Brain microvascular endothelial cell (primary cell): ENCODE measurements around the gene AKAP13.
A peak's percentile ranks its signal among the peaks of the same experiment; 100 is the strongest.

Source experiments
- DNase-seq: peaks from one replicate; pipeline ENCODE4 v3.0.0-alpha.2; 2020
- H3K27ac ChIP-seq: fragments of 250-450 bp; sonication (Bioruptor Pico); 2 replicates; pipeline ENCODE4 v1.5.1; 2020; ENCODE audit warnings: mild to moderate bottlenecking, moderate library complexity
- H3K27me3 ChIP-seq: fragments of 250-450 bp; sonication (Bioruptor Pico); replicated peaks from 2 replicates; pipeline ENCODE4 v1.5.1; 2020; ENCODE audit warnings: mild to moderate bottlenecking
- H3K36me3 ChIP-seq: fragments of 250-450 bp; sonication (Bioruptor Pico); replicated peaks from 2 replicates; pipeline ENCODE4 v1.5.1; 2020; ENCODE audit warnings: mild to moderate bottlenecking
- H3K4me3 ChIP-seq: 2 replicates; pipeline ENCODE4 v1.5.1; 2011; ENCODE audit warnings: low read depth, mild to moderate bottlenecking, control low read depth, low read length, moderate library complexity
- CTCF ChIP-seq: IDR thresholded peaks from 2 replicates; pipeline ENCODE4 v1.5.1; 2011; ENCODE audit warnings: low read depth, mild to moderate bottlenecking, moderate library complexity, low read length, control low read depth, inconsistent platforms; ENCODE audit errors: missing control alignments
- in situ Hi-C: cut with HindIII; loops from 2 replicates; pipeline ENCODE4 v1.10.0; 2017; ENCODE audit warnings: low sequenced_read_pairs, low pct_ligation_motif_present

The AKAP13 gene

GRCh38 chr15:85631018-85631417 is 250.6 kb downstream of the AKAP13 start:
- no peak for TF ChIP-seq CTCF
- DNase-seq = no peak
- in situ Hi-C loops = no loop called here
- Histone ChIP-seq H3K27me3 (no peaks in the 10 kb centered on the region), H3K27ac (no peak overlapping the region), H3K36me3 (no peaks in the 10 kb centered on the region), H3K4me3 (no peak overlapping the region)

- in situ Hi-C loops = no loop called here
- DNase-seq = no peak
- H3K4me3 ChIP-seq = no peak overlapping the region
- H3K27me3 ChIP-seq = no peaks in the 10 kb centered on the region
- H3K36me3 ChIP-seq = no peaks in the 10 kb centered on the region
- H3K27ac ChIP-seq = no peak overlapping the region
- no peak for TF ChIP-seq CTCF
Observed at GRCh38 chr15:85632014-85632413, 251.6 kb downstream of the AKAP13 start.

GRCh38 chr15:85633859-85634258 is 253.5 kb downstream of the AKAP13 start:
- Histone ChIP-seq H3K4me3 (no peak overlapping the region), H3K27me3 (no peaks in the 10 kb centered on the region), H3K36me3 (no peaks in the 10 kb centered on the region), H3K27ac (no peak overlapping the region)
- TF ChIP-seq CTCF = no peak
- in situ Hi-C loops = no loop called here
- DNase-seq = no peak

GRCh38 chr15:85636351-85636750 is 255.9 kb downstream of the AKAP13 start:
- DNase-seq = no peak
- H3K4me3 ChIP-seq = no peak overlapping the region
- no peak overlapping the region for H3K27ac ChIP-seq
- no peak for TF ChIP-seq CTCF
- H3K36me3 ChIP-seq = no peaks in the 10 kb centered on the region
- in situ Hi-C loops = no loop called here
- H3K27me3 ChIP-seq = no peaks in the 10 kb centered on the region

GRCh38 chr15:85639752-85640381 is 259.5 kb downstream of the AKAP13 start:
- H3K36me3 ChIP-seq = no peaks in the 10 kb centered on the region
- no peaks in the 10 kb centered on the region for H3K27me3 ChIP-seq
- peak overlapping the region; percentile 34 for H3K27ac ChIP-seq
- H3K4me3 ChIP-seq = no peak overlapping the region
- TF ChIP-seq CTCF = no peak
- in situ Hi-C loops = no loop called here
- DNase-seq = peak; percentile 54

- DNase-seq = no peak
- no peaks in the 10 kb centered on the region for H3K27me3 ChIP-seq
- H3K4me3 ChIP-seq = no peak overlapping the region
- in situ Hi-C loops = no loop called here
- no peak for TF ChIP-seq CTCF
- no peak overlapping the region for H3K27ac ChIP-seq
- H3K36me3 ChIP-seq = peaks cover 8% of the 10 kb centered on the region
Observed at GRCh38 chr15:85642065-85642692, 261.8 kb downstream of the AKAP13 start.
